Epithelial cell of esophagus (primary cell): ENCODE data around the gene SYDE1.

Experiments
- DNase-seq: peaks from one replicate; pipeline ENCODE4 v3.0.0; 2010; ENCODE audit warnings: low read depth
- H3K4me3 ChIP-seq: 2 replicates; pipeline ENCODE4 v1.5.1; 2011; ENCODE audit warnings: mild to moderate bottlenecking, low read length, control low read depth
- TF ChIP-seq, protein P1 (sequence below): IDR thresholded peaks from 2 replicates; pipeline ENCODE4 v1.5.1; 2011; ENCODE audit warnings: low read depth, mild to moderate bottlenecking, low read length, control low read depth, inconsistent platforms; ENCODE audit not compliant: insufficient read depth; ENCODE audit errors: missing control alignments

The SYDE1 gene

DNA sequence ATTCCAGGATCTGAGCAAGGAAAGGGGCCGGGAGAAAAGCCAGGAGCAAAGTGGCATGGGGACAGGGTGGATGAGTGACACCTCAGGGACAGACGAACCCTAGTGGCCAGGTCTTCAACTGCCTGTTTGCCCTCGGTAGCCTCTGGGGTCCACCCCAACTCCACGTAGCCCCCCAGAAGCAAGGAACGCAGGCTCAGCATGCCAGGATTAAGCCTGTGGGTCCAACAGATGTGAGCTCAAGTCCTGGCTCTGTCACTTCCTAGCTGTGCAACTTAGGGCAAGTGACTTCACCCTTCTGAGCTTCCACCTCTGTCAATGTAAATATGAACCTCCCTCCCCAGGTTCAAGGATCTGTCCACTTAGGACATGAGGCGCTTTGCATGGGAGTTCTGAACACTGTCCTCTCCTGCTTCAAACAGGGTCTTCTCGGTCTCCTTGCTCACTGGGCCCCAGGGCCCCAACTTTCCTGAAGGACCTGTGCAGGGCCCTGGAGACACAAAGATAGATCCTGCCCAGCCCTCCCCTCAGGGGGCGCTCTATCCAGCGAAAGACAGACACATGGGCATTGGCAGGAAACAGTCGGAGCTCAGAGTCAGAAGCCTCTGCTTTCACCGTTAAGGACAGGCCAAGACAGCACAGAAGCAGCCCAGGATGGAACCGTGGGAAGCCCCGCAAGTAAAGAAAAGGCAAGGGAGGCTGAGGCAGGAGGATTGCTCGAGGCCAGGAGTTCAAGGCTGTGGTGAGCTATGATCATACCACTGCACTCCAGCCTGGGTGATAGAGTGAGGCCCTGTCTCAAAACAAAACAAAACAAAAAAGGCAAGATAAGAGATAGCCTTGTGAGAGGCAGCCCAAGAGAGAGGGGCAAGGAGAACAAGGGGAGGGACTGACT lies 13.2 kb downstream of the SYDE1 start:
- TF ChIP-seq, protein P1, sequence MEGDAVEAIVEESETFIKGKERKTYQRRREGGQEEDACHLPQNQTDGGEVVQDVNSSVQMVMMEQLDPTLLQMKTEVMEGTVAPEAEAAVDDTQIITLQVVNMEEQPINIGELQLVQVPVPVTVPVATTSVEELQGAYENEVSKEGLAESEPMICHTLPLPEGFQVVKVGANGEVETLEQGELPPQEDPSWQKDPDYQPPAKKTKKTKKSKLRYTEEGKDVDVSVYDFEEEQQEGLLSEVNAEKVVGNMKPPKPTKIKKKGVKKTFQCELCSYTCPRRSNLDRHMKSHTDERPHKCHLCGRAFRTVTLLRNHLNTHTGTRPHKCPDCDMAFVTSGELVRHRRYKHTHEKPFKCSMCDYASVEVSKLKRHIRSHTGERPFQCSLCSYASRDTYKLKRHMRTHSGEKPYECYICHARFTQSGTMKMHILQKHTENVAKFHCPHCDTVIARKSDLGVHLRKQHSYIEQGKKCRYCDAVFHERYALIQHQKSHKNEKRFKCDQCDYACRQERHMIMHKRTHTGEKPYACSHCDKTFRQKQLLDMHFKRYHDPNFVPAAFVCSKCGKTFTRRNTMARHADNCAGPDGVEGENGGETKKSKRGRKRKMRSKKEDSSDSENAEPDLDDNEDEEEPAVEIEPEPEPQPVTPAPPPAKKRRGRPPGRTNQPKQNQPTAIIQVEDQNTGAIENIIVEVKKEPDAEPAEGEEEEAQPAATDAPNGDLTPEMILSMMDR: no peak

DNA sequence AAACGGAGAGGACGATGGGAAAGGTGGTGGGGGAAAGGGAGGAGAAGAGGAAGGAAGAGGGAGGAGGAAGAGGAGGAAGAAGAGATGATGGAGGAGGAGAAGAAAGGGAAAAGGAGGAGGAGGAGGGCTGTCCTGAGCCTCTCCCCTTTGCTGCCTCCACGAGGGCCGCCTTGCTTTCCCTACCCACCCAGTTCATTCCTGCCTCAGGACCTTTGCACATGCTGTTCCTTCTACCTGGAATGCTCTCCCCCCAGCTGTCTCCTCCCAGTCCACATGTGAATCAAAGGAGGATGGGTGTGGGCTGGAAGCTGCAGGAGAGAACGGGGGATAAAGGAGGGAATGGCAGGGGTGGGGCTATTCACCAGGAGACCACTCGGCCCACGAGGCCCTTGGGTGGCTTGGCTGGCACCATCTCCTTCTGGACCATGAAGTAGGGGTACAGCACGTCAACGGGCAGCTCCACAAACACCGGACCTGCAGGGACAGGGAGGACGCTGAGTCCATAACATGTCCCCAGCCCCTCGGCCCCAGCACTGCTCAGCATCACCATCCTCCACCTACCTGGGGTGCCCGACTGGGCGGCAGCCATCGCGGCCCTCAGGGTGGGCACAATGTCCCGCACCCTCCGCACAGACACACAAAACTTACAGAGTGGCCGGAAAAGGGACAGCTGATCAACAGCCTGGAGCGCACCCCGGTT lies 15.3 kb downstream of the SYDE1 start:
- TF ChIP-seq, protein P1: no peak
- no peak overlapping the region for H3K4me3 ChIP-seq
- DNase-seq: no peak

More for the DNA sequence above, 13.2 kb downstream of the SYDE1 start:
- no peak for DNase-seq
- no peak overlapping the region for H3K4me3 ChIP-seq

DNA sequence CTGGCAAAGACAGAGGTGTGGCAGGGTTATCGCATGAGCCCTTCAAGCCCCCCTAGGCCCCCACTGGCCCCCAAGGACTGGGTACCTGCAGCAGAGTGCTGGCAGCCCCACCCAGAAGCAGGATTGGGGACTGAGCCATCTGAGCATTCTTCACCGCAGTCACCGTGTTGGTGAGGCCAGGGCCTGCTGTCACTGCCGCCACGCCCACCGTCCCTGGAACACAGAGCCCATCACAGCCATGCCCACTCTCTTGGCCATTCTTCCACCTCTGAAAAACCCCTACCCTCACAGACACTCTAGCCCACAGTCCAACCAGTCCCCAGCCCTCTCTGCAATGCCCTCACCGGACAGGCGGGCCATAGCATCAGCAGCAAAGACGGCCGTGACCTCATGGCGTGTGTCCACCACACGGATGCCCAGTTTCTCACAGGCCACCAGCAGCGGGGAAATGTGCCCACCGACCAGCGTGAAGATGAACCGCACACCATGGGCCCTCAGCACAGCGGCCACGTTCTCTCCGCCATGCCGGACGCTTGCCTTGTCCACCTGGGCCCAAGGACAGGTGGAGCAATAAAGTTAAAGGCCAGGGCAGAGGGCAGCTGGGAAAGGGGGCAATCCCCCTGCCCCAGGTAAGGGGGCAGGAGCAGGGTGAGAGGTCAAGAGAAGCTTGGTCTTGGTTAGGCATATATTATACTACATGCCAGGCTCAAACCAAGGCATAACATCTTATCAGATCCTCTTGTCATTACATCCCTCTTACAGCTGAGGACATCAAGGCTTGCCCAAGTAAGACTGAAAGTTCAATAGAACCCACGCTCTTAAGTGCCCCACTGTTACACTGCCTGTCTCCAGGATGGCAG lies 16.1 kb downstream of the SYDE1 start:
- TF ChIP-seq, protein P1: no peak
- H3K4me3 ChIP-seq: no peak overlapping the region
- DNase-seq: no peak

DNA sequence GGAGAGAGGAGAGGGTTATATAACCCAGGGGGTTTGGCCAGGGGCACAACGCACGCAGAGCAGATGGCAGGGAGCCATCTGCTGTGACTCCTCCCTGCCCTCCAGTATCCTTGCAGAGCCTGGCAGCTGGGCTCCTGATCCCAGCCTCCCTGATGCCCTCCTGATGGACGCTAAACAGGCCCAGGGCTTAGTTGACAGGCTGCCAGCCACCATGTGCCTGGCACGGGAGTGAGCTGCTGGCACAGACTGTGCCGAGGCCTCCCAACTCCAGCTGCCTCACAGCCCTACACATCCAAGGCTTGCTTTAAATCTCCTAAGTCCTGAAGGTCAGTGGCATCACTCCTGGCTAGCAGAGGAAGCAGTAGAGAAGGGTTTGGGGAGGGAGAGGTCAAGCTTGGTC lies 16.7 kb downstream of the SYDE1 start:
- no peak overlapping the region for H3K4me3 ChIP-seq
- TF ChIP-seq, protein P1: no peak

DNA sequence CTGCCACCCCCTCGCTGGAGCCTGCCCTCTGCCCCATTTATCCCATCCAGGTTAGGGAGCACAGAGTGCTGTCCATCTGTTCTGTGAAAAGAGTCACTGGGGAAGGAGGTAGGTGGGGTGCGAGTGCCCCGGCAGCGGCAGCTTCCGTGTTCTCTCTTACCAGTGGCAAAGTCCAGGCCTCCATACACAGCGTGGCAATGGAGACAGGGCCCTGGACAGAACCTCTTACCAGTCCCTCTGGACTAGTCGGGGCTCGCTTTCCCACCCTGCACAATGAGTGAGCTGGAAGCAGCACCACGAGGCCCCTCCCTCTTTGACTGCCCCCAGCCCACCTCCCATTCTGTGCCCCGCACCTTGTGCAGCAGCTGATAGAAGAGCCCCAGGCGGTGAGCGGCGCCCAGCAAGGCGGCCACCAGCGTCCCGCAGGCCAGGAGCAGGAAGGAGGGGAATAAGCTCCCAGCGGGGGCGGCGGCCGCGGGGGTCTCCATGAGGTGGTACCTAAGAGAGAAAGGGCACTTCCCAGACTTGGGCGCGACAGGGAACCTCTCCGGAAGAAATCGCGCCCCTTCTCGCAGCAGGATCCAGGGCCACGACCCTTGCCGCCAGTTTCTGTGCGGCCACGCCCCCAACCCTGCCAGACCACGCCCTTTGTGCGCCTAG lies 17.5 kb downstream of the SYDE1 start:
- peak; percentile 36 for DNase-seq
- TF ChIP-seq, protein P1: no peak
- H3K4me3 ChIP-seq: peak overlapping the region; percentile 89

More for the DNA sequence above, 16.7 kb downstream of the SYDE1 start:
- no peak for DNase-seq
